ENCODE results near the gene SLC9A3.
A peak's percentile ranks its signal among the peaks of the same experiment; 100 is the strongest.

Gene SLC9A3

DNA sequence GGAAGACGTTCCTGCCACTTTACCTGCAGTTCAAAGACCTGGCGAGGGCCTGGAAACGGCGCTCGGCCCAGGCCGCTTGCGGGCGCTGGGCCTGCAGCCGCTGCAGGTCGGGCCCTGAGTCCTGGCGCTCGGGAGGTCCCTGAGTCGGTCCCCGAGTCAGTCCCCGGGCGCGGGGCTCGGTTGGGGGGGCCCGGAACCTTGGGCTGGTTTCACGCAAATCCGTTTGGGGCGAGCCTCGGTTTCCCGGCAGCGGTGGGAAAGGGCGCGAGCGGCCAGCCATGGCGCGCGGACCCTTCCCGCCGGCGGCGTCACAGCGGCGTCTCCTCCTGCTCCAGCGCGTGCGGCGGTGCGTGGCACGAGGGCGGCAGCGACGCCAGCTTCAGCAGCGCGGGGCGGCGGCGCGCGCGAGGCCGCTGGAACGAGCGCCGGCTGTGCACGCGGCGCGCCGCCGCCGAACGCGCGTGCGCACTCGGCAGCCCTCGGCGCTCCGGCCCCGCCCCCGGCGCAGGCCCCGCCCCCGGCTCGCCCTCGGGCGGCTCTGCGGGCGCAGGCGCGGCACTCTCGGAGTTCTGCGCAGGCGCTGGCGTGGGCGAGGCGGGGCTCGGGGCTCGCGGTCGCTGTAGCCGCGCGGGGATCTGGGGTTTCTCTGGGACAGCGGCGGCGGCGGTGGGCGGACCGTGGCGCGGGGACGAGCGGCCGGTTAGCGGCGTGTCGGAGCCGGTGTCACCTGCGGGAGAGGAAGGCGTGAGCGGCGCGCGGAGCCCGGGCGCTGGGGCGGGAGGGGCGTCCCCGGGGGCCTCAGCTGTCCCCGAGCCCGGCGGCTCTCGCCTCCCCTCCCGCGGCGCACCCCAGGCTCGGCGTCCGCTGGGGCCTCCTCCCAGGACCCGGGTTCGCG is 51.3 kb downstream of the SLC9A3 start (continued):
- TF ChIP-seq, protein P1, sequence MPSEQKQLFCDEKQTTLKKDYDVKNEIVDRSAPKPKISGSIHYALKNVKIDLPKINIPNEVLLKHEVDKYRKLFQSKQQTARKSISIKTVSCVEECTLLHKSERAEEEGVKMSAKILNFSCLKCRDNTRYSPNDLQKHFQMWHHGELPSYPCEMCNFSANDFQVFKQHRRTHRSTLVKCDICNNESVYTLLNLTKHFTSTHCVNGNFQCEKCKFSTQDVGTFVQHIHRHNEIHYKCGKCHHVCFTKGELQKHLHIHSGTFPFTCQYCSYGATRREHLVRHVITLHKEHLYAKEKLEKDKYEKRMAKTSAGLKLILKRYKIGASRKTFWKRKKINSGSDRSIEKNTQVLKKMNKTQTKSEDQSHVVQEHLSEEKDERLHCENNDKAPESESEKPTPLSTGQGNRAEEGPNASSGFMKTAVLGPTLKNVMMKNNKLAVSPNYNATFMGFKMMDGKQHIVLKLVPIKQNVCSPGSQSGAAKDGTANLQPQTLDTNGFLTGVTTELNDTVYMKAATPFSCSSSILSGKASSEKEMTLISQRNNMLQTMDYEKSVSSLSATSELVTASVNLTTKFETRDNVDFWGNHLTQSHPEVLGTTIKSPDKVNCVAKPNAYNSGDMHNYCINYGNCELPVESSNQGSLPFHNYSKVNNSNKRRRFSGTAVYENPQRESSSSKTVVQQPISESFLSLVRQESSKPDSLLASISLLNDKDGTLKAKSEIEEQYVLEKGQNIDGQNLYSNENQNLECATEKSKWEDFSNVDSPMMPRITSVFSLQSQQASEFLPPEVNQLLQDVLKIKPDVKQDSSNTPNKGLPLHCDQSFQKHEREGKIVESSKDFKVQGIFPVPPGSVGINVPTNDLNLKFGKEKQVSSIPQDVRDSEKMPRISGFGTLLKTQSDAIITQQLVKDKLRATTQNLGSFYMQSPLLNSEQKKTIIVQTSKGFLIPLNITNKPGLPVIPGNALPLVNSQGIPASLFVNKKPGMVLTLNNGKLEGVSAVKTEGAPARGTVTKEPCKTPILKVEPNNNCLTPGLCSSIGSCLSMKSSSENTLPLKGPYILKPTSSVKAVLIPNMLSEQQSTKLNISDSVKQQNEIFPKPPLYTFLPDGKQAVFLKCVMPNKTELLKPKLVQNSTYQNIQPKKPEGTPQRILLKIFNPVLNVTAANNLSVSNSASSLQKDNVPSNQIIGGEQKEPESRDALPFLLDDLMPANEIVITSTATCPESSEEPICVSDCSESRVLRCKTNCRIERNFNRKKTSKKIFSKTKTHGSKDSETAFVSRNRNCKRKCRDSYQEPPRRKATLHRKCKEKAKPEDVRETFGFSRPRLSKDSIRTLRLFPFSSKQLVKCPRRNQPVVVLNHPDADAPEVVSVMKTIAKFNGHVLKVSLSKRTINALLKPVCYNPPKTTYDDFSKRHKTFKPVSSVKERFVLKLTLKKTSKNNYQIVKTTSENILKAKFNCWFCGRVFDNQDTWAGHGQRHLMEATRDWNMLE (tag by site-specific recombination; conservative IDR thresholded peaks at IDR 0.05; ENCODE audit: low read depth), result no peak
- no peak for TF ChIP-seq ZBTB1 (tag by site-specific recombination; IDR thresholded peaks at IDR 0.05)
- TF ChIP-seq, protein P2, sequence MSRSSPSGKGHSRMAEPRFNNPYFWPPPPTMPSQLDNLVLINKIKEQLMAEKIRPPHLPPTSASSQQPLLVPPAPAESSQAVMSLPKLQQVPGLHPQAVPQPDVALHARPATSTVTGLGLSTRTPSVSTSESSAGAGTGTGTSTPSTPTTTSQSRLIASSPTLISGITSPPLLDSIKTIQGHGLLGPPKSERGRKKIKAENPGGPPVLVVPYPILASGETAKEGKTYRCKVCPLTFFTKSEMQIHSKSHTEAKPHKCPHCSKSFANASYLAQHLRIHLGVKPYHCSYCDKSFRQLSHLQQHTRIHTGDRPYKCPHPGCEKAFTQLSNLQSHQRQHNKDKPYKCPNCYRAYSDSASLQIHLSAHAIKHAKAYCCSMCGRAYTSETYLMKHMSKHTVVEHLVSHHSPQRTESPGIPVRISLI (tag by site-specific recombination; IDR thresholded peaks at IDR 0.05), result no peak
- no peak for TF ChIP-seq ZNF302 (tag by site-specific recombination; IDR thresholded peaks at IDR 0.05; ENCODE audit: low read depth)
- no peak for TF ChIP-seq ZNF626 (tag by site-specific recombination; IDR thresholded peaks at IDR 0.05)
- TF ChIP-seq BCL11A (tag by site-specific recombination; IDR thresholded peaks at IDR 0.05; ENCODE audit: low read depth), result no peak
- no peak for TF ChIP-seq ZNF223 (tag by site-specific recombination; IDR thresholded peaks at IDR 0.05)
- TF ChIP-seq, protein P3, sequence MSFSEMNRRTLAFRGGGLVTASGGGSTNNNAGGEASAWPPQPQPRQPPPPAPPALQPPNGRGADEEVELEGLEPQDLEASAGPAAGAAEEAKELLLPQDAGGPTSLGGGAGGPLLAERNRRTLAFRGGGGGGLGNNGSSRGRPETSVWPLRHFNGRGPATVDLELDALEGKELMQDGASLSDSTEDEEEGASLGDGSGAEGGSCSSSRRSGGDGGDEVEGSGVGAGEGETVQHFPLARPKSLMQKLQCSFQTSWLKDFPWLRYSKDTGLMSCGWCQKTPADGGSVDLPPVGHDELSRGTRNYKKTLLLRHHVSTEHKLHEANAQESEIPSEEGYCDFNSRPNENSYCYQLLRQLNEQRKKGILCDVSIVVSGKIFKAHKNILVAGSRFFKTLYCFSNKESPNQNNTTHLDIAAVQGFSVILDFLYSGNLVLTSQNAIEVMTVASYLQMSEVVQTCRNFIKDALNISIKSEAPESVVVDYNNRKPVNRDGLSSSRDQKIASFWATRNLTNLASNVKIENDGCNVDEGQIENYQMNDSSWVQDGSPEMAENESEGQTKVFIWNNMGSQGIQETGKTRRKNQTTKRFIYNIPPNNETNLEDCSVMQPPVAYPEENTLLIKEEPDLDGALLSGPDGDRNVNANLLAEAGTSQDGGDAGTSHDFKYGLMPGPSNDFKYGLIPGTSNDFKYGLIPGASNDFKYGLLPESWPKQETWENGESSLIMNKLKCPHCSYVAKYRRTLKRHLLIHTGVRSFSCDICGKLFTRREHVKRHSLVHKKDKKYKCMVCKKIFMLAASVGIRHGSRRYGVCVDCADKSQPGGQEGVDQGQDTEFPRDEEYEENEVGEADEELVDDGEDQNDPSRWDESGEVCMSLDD (tag by site-specific recombination; IDR thresholded peaks at IDR 0.05), result no peak; the same call in 1 of the 2 replicates

DNA sequence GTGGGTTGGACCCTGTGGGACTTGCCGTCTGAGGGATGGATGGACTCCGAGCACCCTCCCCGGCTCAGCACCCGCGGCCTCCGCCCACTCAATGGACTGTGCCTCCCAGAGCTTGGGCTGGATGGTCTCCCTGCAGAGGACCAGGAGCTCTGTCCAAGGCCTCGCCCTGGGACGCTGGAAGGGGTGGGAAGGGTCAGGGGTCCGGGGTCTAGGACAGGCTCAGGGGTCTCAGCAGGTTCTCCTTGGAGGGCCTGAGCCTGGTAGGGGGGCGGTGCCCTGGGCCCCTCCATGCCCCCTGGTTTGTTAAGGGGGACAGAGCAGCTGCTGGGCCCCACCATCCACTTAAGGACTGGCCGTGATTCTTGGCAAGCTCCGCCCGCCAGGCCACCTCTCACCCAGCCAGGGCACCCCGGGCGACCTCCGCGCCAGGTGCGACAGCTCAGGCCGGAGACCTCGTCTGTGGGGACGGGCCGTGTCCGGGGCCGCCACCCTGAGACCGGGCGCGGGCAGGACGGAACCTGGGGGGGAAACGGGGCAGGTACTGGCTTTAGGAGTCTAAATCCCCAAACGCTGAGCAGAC is 52.1 kb downstream of the SLC9A3 start:
- Histone ChIP-seq H3K27ac (ENCODE audit: extremely low read depth, low read depth, low read length) (peak overlapping the region; percentile 95), H3K4me3 (ENCODE audit: low read depth, low read length) (peak overlapping the region; percentile 63), H3K36me3 (ENCODE audit: control insufficient read depth in 2 of 2, insufficient read depth in 1 of 2, low read length in 2 of 2) (peaks cover 4 to 17% of the 10 kb centered on the region in 2 experiments; a peak in 2 of 3 replicates), H3K9me3 (ENCODE audit: control insufficient read depth, insufficient read depth, low read depth, low read length) (no peaks in the 10 kb centered on the region), H3K4me1 (ENCODE audit: control insufficient read depth, insufficient read depth, low read length) (peaks cover 11% of the 10 kb centered on the region)
- ChIA-PET CTCF (interaction anchor here (0.5 kb wide), 1 partner anchor 284 kb away, joined by 3 read pairs; no protein-coding TSS in a partner anchor), POLR2A (interaction anchor here (0.6 to 3.4 kb wide), 5 partner anchors 26 to 198 kb away, joined by 4 to 17 read pairs (median 6); partner anchors contain the start of gene CEP72)
- TF ChIP-seq ZNF248 (tag by site-specific recombination; IDR thresholded peaks at IDR 0.05) (no peak), HOXA7 (CRISPR knock-in tag; IDR thresholded peaks at IDR 0.05; ENCODE audit: borderline replicate concordance) (no peak), ZNF561 (tag by site-specific recombination; IDR thresholded peaks at IDR 0.05; ENCODE audit: borderline replicate concordance) (no peak), ZNF514 (tag by site-specific recombination; IDR thresholded peaks at IDR 0.05) (no peak), ZFP41 (tag by site-specific recombination; IDR thresholded peaks at IDR 0.05; ENCODE audit: borderline replicate concordance) (no peak), ZNF521 (tag by site-specific recombination; IDR thresholded peaks at IDR 0.05) (no peak), ZBTB20 (tag by site-specific recombination; IDR thresholded peaks at IDR 0.05) (peak; percentile 67; the same call in 1 of the 2 replicates), ZNF544 (tag by site-specific recombination; IDR thresholded peaks at IDR 0.05) (no peak)
- TF ChIP-seq, protein P4, sequence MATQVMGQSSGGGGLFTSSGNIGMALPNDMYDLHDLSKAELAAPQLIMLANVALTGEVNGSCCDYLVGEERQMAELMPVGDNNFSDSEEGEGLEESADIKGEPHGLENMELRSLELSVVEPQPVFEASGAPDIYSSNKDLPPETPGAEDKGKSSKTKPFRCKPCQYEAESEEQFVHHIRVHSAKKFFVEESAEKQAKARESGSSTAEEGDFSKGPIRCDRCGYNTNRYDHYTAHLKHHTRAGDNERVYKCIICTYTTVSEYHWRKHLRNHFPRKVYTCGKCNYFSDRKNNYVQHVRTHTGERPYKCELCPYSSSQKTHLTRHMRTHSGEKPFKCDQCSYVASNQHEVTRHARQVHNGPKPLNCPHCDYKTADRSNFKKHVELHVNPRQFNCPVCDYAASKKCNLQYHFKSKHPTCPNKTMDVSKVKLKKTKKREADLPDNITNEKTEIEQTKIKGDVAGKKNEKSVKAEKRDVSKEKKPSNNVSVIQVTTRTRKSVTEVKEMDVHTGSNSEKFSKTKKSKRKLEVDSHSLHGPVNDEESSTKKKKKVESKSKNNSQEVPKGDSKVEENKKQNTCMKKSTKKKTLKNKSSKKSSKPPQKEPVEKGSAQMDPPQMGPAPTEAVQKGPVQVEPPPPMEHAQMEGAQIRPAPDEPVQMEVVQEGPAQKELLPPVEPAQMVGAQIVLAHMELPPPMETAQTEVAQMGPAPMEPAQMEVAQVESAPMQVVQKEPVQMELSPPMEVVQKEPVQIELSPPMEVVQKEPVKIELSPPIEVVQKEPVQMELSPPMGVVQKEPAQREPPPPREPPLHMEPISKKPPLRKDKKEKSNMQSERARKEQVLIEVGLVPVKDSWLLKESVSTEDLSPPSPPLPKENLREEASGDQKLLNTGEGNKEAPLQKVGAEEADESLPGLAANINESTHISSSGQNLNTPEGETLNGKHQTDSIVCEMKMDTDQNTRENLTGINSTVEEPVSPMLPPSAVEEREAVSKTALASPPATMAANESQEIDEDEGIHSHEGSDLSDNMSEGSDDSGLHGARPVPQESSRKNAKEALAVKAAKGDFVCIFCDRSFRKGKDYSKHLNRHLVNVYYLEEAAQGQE (tag by site-specific recombination; IDR thresholded peaks at IDR 0.05), result no peak
- TF ChIP-seq, protein P5, sequence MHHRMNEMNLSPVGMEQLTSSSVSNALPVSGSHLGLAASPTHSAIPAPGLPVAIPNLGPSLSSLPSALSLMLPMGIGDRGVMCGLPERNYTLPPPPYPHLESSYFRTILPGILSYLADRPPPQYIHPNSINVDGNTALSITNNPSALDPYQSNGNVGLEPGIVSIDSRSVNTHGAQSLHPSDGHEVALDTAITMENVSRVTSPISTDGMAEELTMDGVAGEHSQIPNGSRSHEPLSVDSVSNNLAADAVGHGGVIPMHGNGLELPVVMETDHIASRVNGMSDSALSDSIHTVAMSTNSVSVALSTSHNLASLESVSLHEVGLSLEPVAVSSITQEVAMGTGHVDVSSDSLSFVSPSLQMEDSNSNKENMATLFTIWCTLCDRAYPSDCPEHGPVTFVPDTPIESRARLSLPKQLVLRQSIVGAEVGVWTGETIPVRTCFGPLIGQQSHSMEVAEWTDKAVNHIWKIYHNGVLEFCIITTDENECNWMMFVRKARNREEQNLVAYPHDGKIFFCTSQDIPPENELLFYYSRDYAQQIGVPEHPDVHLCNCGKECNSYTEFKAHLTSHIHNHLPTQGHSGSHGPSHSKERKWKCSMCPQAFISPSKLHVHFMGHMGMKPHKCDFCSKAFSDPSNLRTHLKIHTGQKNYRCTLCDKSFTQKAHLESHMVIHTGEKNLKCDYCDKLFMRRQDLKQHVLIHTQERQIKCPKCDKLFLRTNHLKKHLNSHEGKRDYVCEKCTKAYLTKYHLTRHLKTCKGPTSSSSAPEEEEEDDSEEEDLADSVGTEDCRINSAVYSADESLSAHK (tag by site-specific recombination; IDR thresholded peaks at IDR 0.05), result no peak
